ACC112 (cell line): ENCODE data around the gene NYNRIN.

Experiments used
- H2AFZ ChIP-seq: fragments of 200-600 bp; sonication (generic); one replicate; pipeline ENCODE4 v1.6.0; 2017; ENCODE audit warnings: antibody characterized with exemption, low read length; ENCODE audit not compliant: unreplicated experiment
- H3K27ac ChIP-seq: fragments of 200-600 bp; sonication (generic); 2 replicates; pipeline ENCODE4 v1.5.1; 2014; ENCODE audit warnings: low read depth, mild to moderate bottlenecking, antibody characterized with exemption, low read length, moderate library complexity
- H3K27me3 ChIP-seq: fragments of 200-600 bp; sonication (generic); 2 replicates; pipeline ENCODE4 v1.6.1; 2014; ENCODE audit warnings: mild to moderate bottlenecking, antibody characterized with exemption, low read length, moderate library complexity, mixed read lengths; ENCODE audit not compliant: insufficient read depth
- H3K36me3 ChIP-seq: fragments of 200-600 bp; sonication (generic); 2 replicates; pipeline ENCODE4 v1.6.1; 2016; ENCODE audit warnings: mild to moderate bottlenecking, antibody characterized with exemption, low read length, moderate library complexity, mixed read lengths; ENCODE audit not compliant: insufficient read depth
- H3K4me1 ChIP-seq: fragments of 200-600 bp; sonication (generic); one replicate; pipeline ENCODE4 v1.6.1; 2016; ENCODE audit warnings: low read length, mixed read lengths; ENCODE audit not compliant: insufficient read depth, unreplicated experiment, control insufficient read depth
- H3K4me3 ChIP-seq: fragments of 200-600 bp; sonication (generic); 2 replicates; pipeline ENCODE4 v1.5.1; 2014; ENCODE audit warnings: mild to moderate bottlenecking, low read depth, low read length
- H3K79me2 ChIP-seq: fragments of 200-600 bp; sonication (generic); one replicate; pipeline ENCODE4 v1.6.0; 2016; ENCODE audit warnings: low read length; ENCODE audit not compliant: control insufficient read depth, unreplicated experiment, insufficient read depth

Gene NYNRIN

DNA sequence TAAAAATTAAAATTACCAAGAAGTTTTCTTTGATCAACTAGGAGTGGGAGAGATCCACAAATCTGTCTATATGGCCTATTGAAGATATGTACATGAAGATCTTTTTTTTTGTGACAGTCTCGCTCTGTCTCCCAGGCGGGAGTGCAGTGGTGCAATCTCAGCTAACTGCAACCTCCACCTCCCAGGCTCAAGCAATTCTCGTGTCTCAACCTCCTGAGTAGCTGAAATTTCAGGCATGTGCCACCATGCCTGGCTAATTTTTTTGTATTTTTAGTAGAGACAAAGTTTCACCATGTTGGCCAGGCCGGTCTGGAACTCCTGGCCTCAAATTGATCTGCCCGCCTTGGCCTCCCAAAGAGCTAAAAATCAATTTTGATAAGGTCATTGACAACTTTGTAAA lies 35.4 kb upstream of the NYNRIN start:
- Histone ChIP-seq H3K27me3 (no peaks in the 10 kb centered on the region), H3K79me2 (peaks cover 4% of the 10 kb centered on the region), H2AFZ (no peak overlapping the region), H3K4me1 (peaks cover 19% of the 10 kb centered on the region), H3K4me3 (no peak overlapping the region), H3K36me3 (no peaks in the 10 kb centered on the region), H3K27ac (no peak overlapping the region)

DNA sequence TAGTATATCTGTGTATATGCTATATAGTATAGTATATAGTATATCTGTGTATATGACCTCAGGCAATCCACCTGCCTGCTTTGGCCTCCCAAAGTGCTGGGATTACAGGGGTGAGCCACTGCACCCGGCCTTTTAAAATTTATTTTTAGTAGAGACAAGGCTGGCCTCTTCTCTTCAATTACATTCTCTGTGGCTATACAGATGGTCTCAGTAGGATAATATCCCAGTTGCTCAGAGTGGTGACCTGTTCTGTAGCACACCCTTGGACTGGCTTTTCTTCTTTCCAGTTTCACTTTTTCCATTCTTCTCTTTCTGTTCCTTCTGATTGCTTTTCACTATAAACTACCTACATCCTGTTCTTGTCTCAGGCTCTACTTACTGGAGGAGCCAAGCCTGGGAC lies 34.0 kb upstream of the NYNRIN start:
- Histone ChIP-seq H2AFZ (peak overlapping the region; percentile 71), H3K4me3 (peak overlapping the region; percentile 99; the same call in 1 of the 2 replicates), H3K27ac (peak overlapping the region; percentile 91), H3K27me3 (no peaks in the 10 kb centered on the region), H3K79me2 (peaks cover 6% of the 10 kb centered on the region), H3K4me1 (peaks cover 23% of the 10 kb centered on the region), H3K36me3 (no peaks in the 10 kb centered on the region)

DNA sequence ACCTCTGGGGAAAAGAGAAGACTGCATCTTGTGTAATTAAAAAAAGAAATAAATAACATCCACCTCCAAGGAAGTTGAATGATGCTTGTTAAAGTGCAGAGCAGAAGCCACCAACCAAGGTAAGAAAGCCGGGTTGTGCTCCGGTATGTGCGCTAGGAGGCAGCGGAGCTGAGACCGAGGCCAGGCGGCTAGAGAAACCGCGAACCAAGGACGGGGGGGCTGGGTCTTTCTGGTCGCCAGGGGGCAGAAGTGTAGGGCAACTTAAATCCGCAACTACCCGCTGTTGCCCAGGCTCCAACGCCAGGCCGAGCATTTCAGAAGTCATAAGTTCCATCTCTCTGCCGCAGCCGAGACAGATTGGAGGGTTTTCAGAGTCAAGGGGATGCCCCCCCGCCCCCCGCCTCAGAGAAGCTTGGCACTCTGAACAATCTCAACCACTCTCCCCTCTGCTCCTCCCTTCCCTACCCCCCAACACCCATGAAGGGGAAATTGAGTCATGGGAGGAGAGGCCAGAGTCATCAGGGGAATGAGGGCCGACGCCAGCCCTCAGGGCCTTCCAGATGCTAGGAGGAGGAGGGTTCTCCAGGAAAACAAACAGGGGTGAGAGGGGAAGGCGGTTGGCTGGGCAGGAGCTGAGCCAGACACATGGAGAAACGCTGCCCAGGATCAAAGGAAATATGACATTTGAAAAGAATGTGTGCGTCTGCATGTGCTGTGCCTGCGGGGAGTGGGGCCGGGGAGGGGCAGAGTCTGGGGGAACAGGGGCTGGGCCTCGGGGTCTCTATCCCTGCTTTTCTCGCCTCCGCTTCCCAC lies 33.0 kb upstream of the NYNRIN start:
- Histone ChIP-seq H3K36me3 (no peaks in the 10 kb centered on the region), H3K27ac (peak overlapping the region; percentile 91), H3K79me2 (peaks cover 6% of the 10 kb centered on the region), H3K4me1 (peaks cover 29% of the 10 kb centered on the region), H3K27me3 (no peaks in the 10 kb centered on the region), H3K4me3 (peak overlapping the region; percentile 99), H2AFZ (peak overlapping the region; percentile 71)

DNA sequence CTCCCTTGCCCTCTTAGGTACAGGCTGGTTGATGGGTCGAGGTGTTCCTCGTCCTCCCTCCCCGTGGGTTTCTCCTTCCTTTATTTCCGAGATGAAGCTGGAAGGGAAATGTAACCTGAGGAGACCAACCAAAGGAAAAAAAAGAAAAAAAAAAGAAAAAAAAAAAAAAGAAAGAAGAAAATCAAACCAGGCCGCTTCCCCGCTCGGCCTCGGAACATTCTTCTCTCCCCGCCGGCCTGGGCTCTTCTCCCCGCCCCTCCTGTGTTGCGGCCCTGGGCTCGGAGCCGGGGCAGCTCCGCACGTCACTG lies 32.4 kb upstream of the NYNRIN start:
- Histone ChIP-seq H3K27me3 (no peaks in the 10 kb centered on the region), H3K36me3 (no peaks in the 10 kb centered on the region), H3K79me2 (peaks cover 6% of the 10 kb centered on the region), H2AFZ (peak overlapping the region; percentile 32), H3K27ac (peak overlapping the region; percentile 91), H3K4me3 (peak overlapping the region; percentile 99), H3K4me1 (peaks cover 35% of the 10 kb centered on the region)

DNA sequence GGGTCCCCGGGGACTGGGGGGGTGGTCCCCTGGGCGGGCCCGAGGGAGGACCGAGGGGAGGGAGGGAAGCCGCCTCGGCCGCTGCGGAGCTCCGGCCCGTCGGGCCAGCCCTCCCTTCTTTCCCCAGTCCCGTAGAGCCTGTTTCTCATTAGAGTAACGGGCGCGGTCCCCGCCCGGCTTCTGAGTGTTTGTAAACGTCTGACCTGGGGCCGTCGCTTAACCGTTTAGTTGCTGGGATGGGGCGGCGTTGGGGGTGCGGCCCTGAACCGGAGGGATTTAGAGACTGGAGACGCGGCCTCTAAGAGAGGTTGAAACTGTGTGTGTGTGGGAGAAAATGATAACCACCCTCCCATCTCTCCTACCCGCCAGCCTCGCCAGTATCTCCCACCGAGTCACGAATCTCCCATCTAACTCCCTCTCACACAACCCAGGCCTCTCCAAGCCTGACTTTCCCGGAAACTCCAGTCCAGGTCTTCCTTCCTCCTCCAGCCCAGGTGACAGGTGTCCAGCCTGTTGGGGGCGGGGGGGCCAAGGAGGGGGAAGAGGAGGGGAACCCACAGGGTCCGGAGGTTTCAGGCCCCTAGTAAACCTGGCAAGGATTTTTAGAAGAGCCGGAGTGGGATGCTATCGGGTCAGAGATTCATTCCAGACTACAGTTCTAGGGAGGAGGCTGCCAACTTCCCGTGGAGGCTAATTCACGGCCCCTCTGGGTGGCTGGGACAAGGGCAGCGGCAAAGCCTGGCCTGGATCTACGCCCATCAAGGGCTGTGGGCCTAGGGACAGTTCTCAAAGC lies 31.9 kb upstream of the NYNRIN start:
- Histone ChIP-seq H3K27me3 (no peaks in the 10 kb centered on the region), H2AFZ (peak overlapping the region; percentile 86), H3K79me2 (peaks cover 6% of the 10 kb centered on the region), H3K4me1 (peaks cover 40% of the 10 kb centered on the region), H3K4me3 (peak overlapping the region; percentile 99), H3K27ac (peak overlapping the region; percentile 91), H3K36me3 (no peaks in the 10 kb centered on the region)

DNA sequence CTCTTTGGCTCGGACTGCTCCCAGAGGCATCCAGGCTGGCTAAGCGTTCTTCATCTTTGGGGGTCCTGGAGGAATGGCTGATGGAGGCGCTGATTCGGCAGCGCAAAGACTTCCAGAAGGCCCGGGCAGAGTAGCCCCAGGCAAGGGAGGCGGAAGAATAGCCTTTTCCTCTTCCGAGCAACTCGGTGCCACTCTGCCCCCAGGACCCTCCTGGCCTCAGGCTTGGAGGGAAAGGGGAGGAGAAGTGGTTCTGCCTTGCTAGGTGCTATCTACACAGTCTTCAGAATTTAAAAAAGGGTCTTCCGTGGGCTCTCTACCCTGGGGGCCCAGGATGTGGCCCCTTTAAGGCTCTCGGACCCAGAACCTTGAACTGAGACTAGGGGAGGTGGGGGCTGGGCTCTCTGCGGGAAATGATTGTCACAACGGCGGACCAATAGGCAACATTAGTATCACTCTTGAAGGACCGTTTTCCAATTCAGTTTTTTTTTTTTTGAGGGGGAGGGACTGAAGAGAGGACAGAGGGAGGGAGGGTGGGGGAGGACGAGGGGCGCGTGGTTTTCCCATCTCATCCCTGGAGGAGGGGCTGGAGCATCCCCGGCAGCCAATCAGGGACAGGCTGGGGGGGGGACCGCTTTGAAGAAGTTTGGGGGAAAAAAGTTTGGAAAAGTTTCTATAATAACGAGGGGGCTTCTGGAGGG lies 31.1 kb upstream of the NYNRIN start, which contains the start of gene NFATC4:
NFATC4 (plus strand) TSS at position 671 of the 698 bp plus-strand sequence. CDS start 157 bp downstream, outside the sequence.
- peak within 1 kb of the TSS; percentile 87 for H2AFZ ChIP-seq
- peaks cover 48% of the 10 kb centered on the region for H3K4me1 ChIP-seq
- H3K27ac ChIP-seq, result peak within 1 kb of the TSS; percentile 91

DNA sequence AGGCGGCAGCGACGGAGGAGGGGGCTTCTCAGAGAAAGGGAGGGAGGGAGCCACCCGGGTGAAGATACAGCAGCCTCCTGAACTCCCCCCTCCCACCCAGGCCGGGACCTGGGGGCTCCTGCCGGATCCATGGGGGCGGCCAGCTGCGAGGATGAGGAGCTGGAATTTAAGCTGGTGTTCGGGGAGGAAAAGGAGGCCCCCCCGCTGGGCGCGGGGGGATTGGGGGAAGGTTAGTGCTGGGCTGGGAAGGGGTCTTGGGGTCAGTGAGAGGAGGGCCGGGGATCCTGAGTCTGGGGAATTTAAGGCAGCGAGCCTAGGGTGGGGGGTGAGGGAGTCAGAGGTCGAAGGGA lies 30.6 kb upstream of the NYNRIN start:
- H3K79me2 ChIP-seq, result peaks cover 6% of the 10 kb centered on the region
- peak overlapping the region; percentile 83 for H3K27ac ChIP-seq
- H2AFZ ChIP-seq, result peak overlapping the region; percentile 87
- H3K36me3 ChIP-seq, result no peaks in the 10 kb centered on the region; the same call in 1 of the 2 replicates
- no peaks in the 10 kb centered on the region for H3K27me3 ChIP-seq
- H3K4me3 ChIP-seq, result peak overlapping the region; percentile 99
- H3K4me1 ChIP-seq, result peaks cover 53% of the 10 kb centered on the region

More for the DNA sequence above, 31.1 kb upstream of the NYNRIN start, which contains the start of gene NFATC4:
- Histone ChIP-seq H3K79me2 (peaks cover 6% of the 10 kb centered on the region), H3K27me3 (no peaks in the 10 kb centered on the region), H3K36me3 (no peaks in the 10 kb centered on the region; the same call in 1 of the 2 replicates), H3K4me3 (peak within 1 kb of the TSS; percentile 99)

DNA sequence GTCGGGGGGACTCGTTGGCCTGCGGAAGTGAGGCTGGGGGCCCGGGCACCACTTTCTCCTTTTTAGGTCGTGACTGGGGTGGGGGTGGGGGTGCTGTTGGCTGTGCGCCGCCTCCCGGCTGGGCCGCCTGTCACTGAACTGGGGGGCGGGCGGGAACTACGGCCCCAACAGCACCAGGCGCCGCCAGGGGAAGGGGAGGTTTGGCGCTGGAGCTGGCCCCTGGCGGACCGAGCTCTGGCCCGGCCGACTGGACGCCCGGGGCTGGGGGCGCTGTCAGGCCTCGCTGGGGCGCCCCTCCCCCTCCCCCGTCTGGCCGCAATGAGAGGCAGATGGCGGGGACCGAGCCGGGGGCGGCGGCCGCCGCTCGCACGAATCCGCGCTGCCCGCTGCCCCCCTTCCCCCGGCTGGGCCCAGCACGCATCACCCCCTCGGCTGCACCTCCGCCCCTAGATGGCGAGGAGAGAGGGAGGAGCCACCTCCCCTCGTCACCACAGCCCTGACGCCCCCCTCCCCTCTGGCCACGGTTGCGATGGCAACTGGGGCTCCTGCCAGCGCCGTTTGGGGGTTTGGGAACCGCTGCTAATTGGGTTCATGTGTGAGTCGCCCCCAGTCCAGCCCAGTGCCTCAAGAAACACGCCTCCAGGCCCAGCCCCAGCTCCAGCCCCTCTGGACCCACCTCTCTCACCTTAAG lies 30.1 kb upstream of the NYNRIN start:
- peaks cover 53% of the 10 kb centered on the region for H3K4me1 ChIP-seq
- peaks cover 6% of the 10 kb centered on the region for H3K79me2 ChIP-seq
- peaks cover 1% of the 10 kb centered on the region; the same call in 1 of the 2 replicates for H3K36me3 ChIP-seq
- peak overlapping the region; percentile 83 for H3K27ac ChIP-seq
- peak overlapping the region; percentile 87 for H2AFZ ChIP-seq
- H3K27me3 ChIP-seq, result no peaks in the 10 kb centered on the region
- H3K4me3 ChIP-seq, result peak overlapping the region; percentile 99

DNA sequence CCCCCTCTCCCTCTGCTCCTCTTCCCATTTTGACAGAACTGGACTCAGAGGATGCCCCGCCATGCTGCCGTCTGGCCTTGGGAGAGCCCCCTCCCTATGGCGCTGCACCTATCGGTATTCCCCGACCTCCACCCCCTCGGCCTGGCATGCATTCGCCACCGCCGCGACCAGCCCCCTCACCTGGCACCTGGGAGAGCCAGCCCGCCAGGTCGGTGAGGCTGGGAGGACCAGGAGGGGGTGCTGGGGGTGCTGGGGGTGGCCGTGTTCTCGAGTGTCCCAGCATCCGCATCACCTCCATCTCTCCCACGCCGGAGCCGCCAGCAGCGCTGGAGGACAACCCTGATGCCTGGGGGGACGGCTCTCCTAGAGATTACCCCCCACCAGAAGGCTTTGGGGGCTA lies 29.3 kb upstream of the NYNRIN start:
- Histone ChIP-seq H3K79me2 (peaks cover 6% of the 10 kb centered on the region), H3K4me1 (peaks cover 53% of the 10 kb centered on the region), H3K36me3 (peaks cover 4% of the 10 kb centered on the region; the same call in 1 of the 2 replicates), H3K27me3 (no peaks in the 10 kb centered on the region), H3K4me3 (peak overlapping the region; percentile 99), H3K27ac (no peak overlapping the region), H2AFZ (no peak overlapping the region)
